Left lung (tissue), 10 donors: ENCODE measurements around the gene CRLF3. TPM values are rescaled to one million over a fixed set of nuclear protein-coding genes. Genes with fewer than 3 reads are reported as not detected.

ENCODE experiments used
- ATAC-seq: fragments of 200-7000 bp; cut with Tn5 transposase; one replicate; pipeline ENCODE4 v1.9.1; 2020; ENCODE audit warnings: moderate library complexity
- DNase-seq, 4 donors: peaks; one replicate each; pipeline ENCODE4 v3.0.0-alpha.2; 2013 to 2020
- H3K27ac ChIP-seq, 2 donors: fragments of 200-600 bp; sonication (generic) in 1 of 2; one replicate each; pipeline versions ENCODE4 v1.5.0 to v1.8.0; 2020 to 2021
- H3K27me3 ChIP-seq, 2 donors: fragments of 200-600 bp; sonication (generic) in 1 of 2; one replicate each; pipeline versions ENCODE4 v1.5.0 to v1.8.0; 2020 to 2021
- H3K36me3 ChIP-seq, 2 donors: fragments of 200-600 bp; sonication (generic) in 1 of 2; one replicate each; pipeline versions ENCODE4 v1.5.0 to v1.8.0; 2020 to 2021
- H3K4me1 ChIP-seq, 2 donors: fragments of 200-600 bp; one replicate each; pipeline ENCODE4 v1.8.0; 2021
- H3K4me3 ChIP-seq, 2 donors: fragments of 200-600 bp; sonication (generic) in 1 of 2; one replicate each; pipeline versions ENCODE4 v1.5.0 to v1.8.0; 2020 to 2021; ENCODE audit warnings: mild to moderate bottlenecking in 1 of 2
- H3K9me3 ChIP-seq, 2 donors: fragments of 200-600 bp; sonication (generic) in 1 of 2; one replicate each; pipeline versions ENCODE4 v1.5.0 to v1.8.0; 2020 to 2021
- intact Hi-C, 2 donors: fragments of 100-400 bp; cut with DNase I; formaldehyde crosslinking; loops; one replicate each; pipeline versions ENCODE4 v1.11.2 to v1.14.2; 2022
- polyA plus RNA-seq, 6 donors: library from polyadenylated mRNA; unstranded; fragments of 120-200 nt; gene quantifications; one replicate each; pipeline ENCODE4 v1.2.1, GENCODE V29; 2013; ENCODE audit not compliant: insufficient read length in 6 of 6
- total RNA-seq, 2 donors: library from RNA; stranded (reverse); fragmentation: NEBNext Ultra II Directional; extraction: Animal tissue kit (Norgen Biotek cat#: 25700); gene quantifications; one replicate each; pipeline ENCODE4 v1.2.1, GENCODE V29; 2021
- TF ChIP-seq, protein P1 (sequence below), 2 donors: fragments of 200-600 bp; sonication (generic) in 1 of 2; IDR thresholded peaks; one replicate each; pipeline versions ENCODE4 v1.5.0 to v1.8.0; 2021; ENCODE audit warnings: antibody characterized with exemption in 2 of 2
- donor health status: DM: no; HTN: yes; CAD: no.
- donor health status: DM: no; HTN: no; CAD: no.

CRLF3 gene
- total and polyA plus RNA-seq, 8 donors = 13.1 to 35.9 (median 27.5) TPM

DNA sequence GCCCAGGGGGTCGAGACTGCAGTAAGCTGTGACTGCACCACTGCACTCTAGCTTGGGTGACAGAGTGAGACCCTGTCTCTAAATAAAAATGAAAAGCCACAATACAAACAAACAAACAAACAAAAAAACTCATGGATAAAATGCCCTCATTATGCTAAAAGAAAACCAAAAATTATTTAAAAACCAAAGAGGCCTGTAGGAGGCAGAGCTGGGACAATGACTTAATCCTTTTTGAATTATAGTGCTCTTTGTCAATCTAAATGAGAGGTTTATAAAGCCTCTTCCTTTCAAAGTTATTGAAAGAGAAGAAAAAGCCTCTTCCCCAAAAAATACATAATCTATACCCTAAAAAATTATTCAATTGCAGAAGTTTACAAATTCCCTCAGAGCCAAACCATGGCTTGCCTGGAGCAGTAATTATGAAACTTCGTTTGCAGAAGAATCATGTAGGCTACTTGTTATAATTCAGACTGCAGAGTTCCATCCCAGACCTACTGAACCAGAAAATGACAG is 18.5 kb downstream of the CRLF3 start:
- H3K4me1 ChIP-seq = peaks cover 0 to 53% of the 10 kb centered on the region in 2 donors
- H3K36me3 ChIP-seq = peaks cover 0 to 40% of the 10 kb centered on the region in 2 donors
- peak overlapping the region in 1 of 2 donors; percentile 25 for H3K27ac ChIP-seq
- no peak for DNase-seq
- TF ChIP-seq, protein P1, sequence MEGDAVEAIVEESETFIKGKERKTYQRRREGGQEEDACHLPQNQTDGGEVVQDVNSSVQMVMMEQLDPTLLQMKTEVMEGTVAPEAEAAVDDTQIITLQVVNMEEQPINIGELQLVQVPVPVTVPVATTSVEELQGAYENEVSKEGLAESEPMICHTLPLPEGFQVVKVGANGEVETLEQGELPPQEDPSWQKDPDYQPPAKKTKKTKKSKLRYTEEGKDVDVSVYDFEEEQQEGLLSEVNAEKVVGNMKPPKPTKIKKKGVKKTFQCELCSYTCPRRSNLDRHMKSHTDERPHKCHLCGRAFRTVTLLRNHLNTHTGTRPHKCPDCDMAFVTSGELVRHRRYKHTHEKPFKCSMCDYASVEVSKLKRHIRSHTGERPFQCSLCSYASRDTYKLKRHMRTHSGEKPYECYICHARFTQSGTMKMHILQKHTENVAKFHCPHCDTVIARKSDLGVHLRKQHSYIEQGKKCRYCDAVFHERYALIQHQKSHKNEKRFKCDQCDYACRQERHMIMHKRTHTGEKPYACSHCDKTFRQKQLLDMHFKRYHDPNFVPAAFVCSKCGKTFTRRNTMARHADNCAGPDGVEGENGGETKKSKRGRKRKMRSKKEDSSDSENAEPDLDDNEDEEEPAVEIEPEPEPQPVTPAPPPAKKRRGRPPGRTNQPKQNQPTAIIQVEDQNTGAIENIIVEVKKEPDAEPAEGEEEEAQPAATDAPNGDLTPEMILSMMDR (IDR thresholded peaks at IDR 0.05) = no peak
- no peak for ATAC-seq
- no peaks in the 10 kb centered on the region for H3K9me3 ChIP-seq
- H3K27me3 ChIP-seq = no peaks in the 10 kb centered on the region
- H3K4me3 ChIP-seq = no peak overlapping the region
- intact Hi-C loops = no loop called here

DNA sequence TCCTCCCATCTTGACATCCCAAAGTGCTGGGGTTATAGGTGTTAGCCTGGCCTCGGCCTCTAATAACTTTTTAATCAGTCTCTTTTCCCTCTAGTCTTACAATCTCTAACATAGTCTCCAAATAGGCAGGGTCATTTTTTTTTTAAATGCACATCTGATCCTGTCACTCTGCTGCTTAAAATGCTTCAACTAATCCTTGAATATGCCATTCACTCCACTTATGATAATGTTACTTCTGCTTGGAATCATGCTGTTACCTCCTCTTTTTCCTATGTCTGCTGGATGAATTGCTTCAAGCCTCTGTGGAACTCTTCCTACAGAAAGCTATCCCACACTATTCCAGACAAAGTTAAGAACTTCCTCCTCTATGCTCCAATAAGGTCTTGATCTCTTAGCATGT is 22.8 kb downstream of the CRLF3 start:
- H3K9me3 ChIP-seq = no peaks in the 10 kb centered on the region
- ATAC-seq (no peak), DNase-seq (no peak)
- H3K4me3 ChIP-seq = no peak overlapping the region
- TF ChIP-seq, protein P1 (IDR thresholded peaks at IDR 0.05) = no peak
- H3K27me3 ChIP-seq = no peaks in the 10 kb centered on the region
- H3K27ac ChIP-seq = no peak overlapping the region
- intact Hi-C loops = no loop called here
- H3K36me3 ChIP-seq = peaks cover 0 to 84% of the 10 kb centered on the region in 2 donors
- peaks cover 0 to 12% of the 10 kb centered on the region in 2 donors for H3K4me1 ChIP-seq

DNA sequence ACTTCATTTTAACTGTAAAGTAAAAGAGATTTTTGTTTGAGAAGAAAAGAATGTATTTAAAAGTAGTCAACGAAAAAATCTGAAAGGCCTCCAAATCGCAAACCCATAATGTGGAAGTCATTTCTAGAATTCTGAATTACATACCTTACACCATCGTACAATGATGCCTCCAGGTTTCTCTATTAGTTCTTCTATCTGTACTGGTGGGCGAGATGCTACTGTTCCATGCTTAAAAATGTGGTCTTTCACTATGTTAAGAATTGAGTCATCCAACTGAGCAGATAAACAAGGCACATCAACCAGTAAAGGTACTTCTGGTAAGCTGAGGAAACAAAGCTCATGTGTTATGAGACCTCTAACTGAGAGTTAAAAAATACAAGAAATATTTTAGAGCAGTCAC is 28.5 kb downstream of the CRLF3 start:
- Histone ChIP-seq H3K36me3 (peaks cover 0 to 100% of the 10 kb centered on the region in 2 donors), H3K4me3 (no peak overlapping the region), H3K27ac (no peak overlapping the region), H3K27me3 (no peaks in the 10 kb centered on the region), H3K9me3 (no peaks in the 10 kb centered on the region), H3K4me1 (no peaks in the 10 kb centered on the region)
- intact Hi-C loops = no loop called here
- ATAC-seq (no peak), DNase-seq (no peak)
- TF ChIP-seq, protein P1 (IDR thresholded peaks at IDR 0.05) = no peak

DNA sequence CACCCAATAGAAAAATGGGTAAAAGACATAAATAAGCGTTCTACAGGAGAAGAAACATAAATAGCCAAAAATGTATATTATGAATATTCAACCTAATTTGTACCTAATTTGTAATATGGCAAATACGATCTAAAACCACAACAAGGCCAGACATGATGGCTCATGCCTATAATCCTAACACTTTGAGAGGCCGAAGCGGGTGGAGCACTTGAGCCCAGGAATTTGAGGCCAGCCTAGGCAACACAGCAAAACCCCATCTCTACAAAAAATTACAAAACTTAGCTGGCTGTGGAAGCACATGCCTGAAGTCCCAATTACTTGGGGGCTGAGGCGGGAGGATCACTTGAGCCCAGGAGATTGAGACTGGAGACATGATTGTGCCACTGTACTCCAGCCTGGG is 30.1 kb downstream of the CRLF3 start:
- TF ChIP-seq, protein P1 (IDR thresholded peaks at IDR 0.05) = no peak
- peaks cover 0 to 100% of the 10 kb centered on the region in 2 donors for H3K36me3 ChIP-seq

DNA sequence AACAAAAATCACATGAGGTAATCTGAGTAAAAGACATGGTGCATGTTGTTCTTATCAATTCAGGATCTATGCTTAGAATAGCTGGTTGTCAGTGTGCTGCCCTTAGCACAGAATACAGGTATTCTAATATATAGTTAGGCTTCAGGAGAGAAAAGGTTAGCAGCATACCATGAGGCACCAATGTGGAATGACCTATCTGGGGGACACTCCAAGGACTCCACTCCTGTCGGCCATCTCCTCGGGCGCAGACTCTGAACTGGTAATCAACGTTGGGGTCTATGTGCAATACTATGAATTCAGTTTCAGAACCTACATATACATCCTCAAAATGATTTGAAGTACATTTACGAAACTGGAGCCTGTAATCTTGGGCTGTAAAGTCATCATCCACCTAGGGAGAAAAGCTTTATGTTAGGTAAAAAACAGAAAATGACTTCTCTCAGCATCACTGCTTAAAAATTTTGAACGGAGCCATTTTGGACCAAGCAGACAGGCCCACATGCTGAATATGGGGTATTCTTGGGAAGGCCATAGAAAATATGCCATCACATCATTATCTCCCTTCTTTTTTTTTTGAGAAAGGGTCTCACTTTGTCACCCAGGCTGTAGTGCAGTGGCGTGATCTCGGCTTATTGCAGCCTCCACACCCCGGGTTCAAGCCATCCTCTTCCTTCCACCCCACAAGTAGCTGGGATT is 31.1 kb downstream of the CRLF3 start:
- Histone ChIP-seq H3K36me3 (peaks cover 0 to 100% of the 10 kb centered on the region in 2 donors), H3K9me3 (no peaks in the 10 kb centered on the region), H3K4me1 (no peaks in the 10 kb centered on the region), H3K4me3 (no peak overlapping the region), H3K27ac (no peak overlapping the region), H3K27me3 (no peaks in the 10 kb centered on the region)
- ATAC-seq = no peak
- DNase-seq = no peak
- intact Hi-C loops = no loop called here
- TF ChIP-seq, protein P1 (IDR thresholded peaks at IDR 0.05) = no peak

More for the DNA sequence above, 30.1 kb downstream of the CRLF3 start:
- DNase-seq (no peak), ATAC-seq (no peak)
- Histone ChIP-seq H3K4me1 (no peaks in the 10 kb centered on the region), H3K27ac (no peak overlapping the region), H3K27me3 (no peaks in the 10 kb centered on the region), H3K4me3 (no peak overlapping the region), H3K9me3 (no peaks in the 10 kb centered on the region)
- intact Hi-C loops = no loop called here
